GM12878 (cell line): ENCODE results near the gene SMG6.

Experiments used
- ATF2 ChIP-seq: IDR thresholded peaks from 2 replicates; pipeline ENCODE4 v1.6.1; 2012; ENCODE audit warnings: low read length, inconsistent platforms
- CTCF ChIP-seq, 3 experiments: IDR thresholded peaks in 2 of 3; conservative IDR thresholded peaks in 1 of 3; 2 replicates each; pipeline ENCODE4 v1.5.1; 2011; ENCODE audit warnings: low read depth in 3 of 3, low read length in 3 of 3, mild to moderate bottlenecking in 3 of 3, control low read depth in 2 of 3, moderate library complexity in 2 of 3, inconsistent platforms in 1 of 3, mixed read lengths in 1 of 3; ENCODE audit not compliant: control insufficient read depth in 2 of 3, insufficient read depth in 1 of 3; ENCODE audit errors: extremely low read depth in 1 of 3
- EP300 ChIP-seq, 2 experiments: fragments of 150-350 bp in 1 of 2; IDR thresholded peaks; 2 replicates each; pipeline ENCODE4 v1.6.1; 2011 to 2012; ENCODE audit warnings: low read depth in 2 of 2, low read length in 2 of 2, borderline replicate concordance in 1 of 2, improper control_type of control experiment in 1 of 2, inconsistent platforms in 1 of 2; ENCODE audit not compliant: control insufficient read depth in 1 of 2
- POLR2AphosphoS5 ChIP-seq: IDR thresholded peaks from 2 replicates; pipeline ENCODE4 v1.6.1; 2011; ENCODE audit warnings: mild to moderate bottlenecking, low read length, inconsistent platforms
- SMC3 ChIP-seq: IDR thresholded peaks from 2 replicates; pipeline ENCODE4 v1.6.1; 2011; ENCODE audit warnings: low read length, improper control_type of control experiment, borderline replicate concordance
- SUZ12 ChIP-seq: fragments of 200-600 bp; sonication (generic); IDR thresholded peaks from one replicate; pipeline ENCODE4 v1.6.1; 2018; ENCODE audit warnings: antibody characterized with exemption, mild to moderate bottlenecking; ENCODE audit not compliant: unreplicated experiment
- TCF12 ChIP-seq: IDR thresholded peaks from 2 replicates; pipeline ENCODE4 v1.6.1; 2011; ENCODE audit warnings: low read depth, mild to moderate bottlenecking, low read length
- USF1 ChIP-seq: IDR thresholded peaks from 2 replicates; pipeline ENCODE4 v1.6.1; 2011; ENCODE audit warnings: borderline replicate concordance, low read depth, mild to moderate bottlenecking, moderate library complexity, mixed read lengths, low read length; ENCODE audit not compliant: insufficient read depth; ENCODE audit errors: extremely low read length
- ZNF217 ChIP-seq: fragments of 450-650 bp; IDR thresholded peaks from 2 replicates; pipeline ENCODE4 v1.6.1; 2017; ENCODE audit warnings: antibody characterized with exemption, mild to moderate bottlenecking

GRCh38 chr17:2068519-2069051, 235.0 kb downstream of the SMG6 start:
- no peak for TF ChIP-seq EP300 (IDR thresholded peaks at IDR 0.05; ENCODE audit: borderline replicate concordance in 1 of 2, control insufficient read depth in 1 of 2, low read depth in 2 of 2, low read length in 2 of 2)
- no peak for TF ChIP-seq SUZ12
- TF ChIP-seq ATF2, result no peak
- no peak for TF ChIP-seq SMC3
- TF ChIP-seq CTCF (IDR thresholded peaks at IDR 0.05 in 2 of 3, conservative IDR thresholded peaks at IDR 0.05 in 1 of 3; ENCODE audit: control insufficient read depth in 2 of 3, extremely low read depth in 1 of 3, insufficient read depth in 1 of 3, low read depth in 3 of 3, low read length in 3 of 3), result no peak
- TF ChIP-seq USF1, result no peak
- TF ChIP-seq TCF12, result no peak
- TF ChIP-seq ZNF217, result no peak
- TF ChIP-seq POLR2AphosphoS5, result no peak
